ENCODE measurements around the gene RNF126.

RNF126 gene

DNA sequence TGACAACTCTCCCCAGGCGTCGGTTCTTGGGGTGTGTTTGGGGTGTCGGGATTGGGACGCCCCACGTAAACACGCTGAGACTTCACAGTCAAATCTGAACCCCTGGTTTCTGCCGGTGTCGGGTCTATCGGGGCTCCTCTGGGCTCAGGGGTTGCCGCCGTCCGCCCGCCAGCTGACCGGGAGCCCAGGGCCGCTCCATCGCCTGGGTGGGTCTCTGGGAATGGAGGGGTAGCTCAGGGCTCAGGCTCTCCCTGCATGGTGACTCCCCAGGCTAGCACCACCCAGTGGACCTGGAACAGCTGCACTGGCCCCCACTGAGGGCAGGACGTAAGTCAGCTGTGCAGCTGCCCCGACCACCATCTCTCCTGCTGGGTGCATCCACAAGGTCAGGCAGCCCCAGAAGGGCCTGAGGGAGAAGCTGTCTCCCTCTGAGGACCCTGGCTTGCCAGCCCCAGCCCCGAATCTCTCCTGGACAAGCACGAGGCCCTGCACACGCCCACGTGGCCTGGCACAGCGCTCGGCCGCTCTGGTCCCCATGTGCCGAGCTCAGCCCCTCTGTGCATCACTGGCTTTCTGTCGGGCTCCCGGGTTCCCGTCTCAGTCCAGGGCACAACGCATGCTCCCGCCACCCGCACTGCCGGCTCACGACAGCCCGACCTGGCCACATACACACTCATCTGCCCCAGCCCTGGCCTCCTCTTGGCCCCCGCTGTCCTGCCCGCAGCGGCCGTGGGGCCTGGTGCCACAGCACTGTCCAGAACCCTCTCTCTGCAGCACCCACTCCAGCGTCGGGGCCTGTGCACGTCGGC lies 6.1 kb downstream of the RNF126 start:
- TF ChIP-seq ZBTB7A (IDR thresholded peaks at IDR 0.05; ENCODE audit: low read depth) (no peak), RAD21 (IDR thresholded peaks at IDR 0.05; ENCODE audit: low read depth) (no peak), REST (IDR thresholded peaks at IDR 0.05; ENCODE audit: low read depth) (no peak)

DNA sequence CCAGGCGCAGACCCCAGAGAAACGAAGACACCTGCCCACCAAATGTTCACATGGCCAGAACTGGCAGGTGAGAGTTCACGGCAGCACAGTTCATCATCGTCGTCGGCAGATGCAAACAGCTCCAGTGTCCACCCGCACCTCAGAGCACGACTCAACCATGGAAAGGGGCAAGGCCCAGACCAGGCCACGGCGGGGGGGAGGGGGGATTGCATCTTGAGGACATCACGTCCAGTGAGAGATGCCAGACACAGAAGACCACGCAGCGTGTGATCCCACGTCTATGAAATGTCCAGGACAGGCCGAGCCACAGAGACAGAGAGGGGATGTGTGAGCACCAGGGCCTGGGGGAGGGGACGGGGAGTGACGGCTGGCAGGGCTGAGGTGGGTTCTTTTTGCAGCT lies 7.3 kb downstream of the RNF126 start:
- TF ChIP-seq CREB1 (IDR thresholded peaks at IDR 0.05; ENCODE audit: low read depth) = no peak
- no peak for TF ChIP-seq NFIC (IDR thresholded peaks at IDR 0.05)
- no peak for TF ChIP-seq CEBPB (IDR thresholded peaks at IDR 0.05)
- TF ChIP-seq MAX (IDR thresholded peaks at IDR 0.05) = no peak
- TF ChIP-seq ZBTB7A (IDR thresholded peaks at IDR 0.05; ENCODE audit: low read depth) = no peak
- no peak for TF ChIP-seq TCF12 (IDR thresholded peaks at IDR 0.05; ENCODE audit: low read depth)
- TF ChIP-seq TEAD4 (IDR thresholded peaks at IDR 0.05) = no peak
- TF ChIP-seq TAF1 (IDR thresholded peaks at IDR 0.05; ENCODE audit: low read depth) = no peak
- TF ChIP-seq FOXM1 (IDR thresholded peaks at IDR 0.05; ENCODE audit: borderline replicate concordance, low read depth) = no peak
- TF ChIP-seq USF1 (IDR thresholded peaks at IDR 0.05) = no peak
- TF ChIP-seq EP300 (IDR thresholded peaks at IDR 0.05; ENCODE audit: borderline replicate concordance) = no peak
- no peak for TF ChIP-seq REST (IDR thresholded peaks at IDR 0.05; ENCODE audit: low read depth)

GRCh38 chr19:653425-653824 lies 9.6 kb downstream of the RNF126 start:
- no peak for TF ChIP-seq MAX (IDR thresholded peaks at IDR 0.05)
- TF ChIP-seq FOXM1 (IDR thresholded peaks at IDR 0.05; ENCODE audit: borderline replicate concordance, low read depth) = no peak
- no peak for TF ChIP-seq TAF1 (IDR thresholded peaks at IDR 0.05; ENCODE audit: low read depth)
- no peak for TF ChIP-seq EGR1 (IDR thresholded peaks at IDR 0.05)
- no peak for TF ChIP-seq CREB1 (IDR thresholded peaks at IDR 0.05; ENCODE audit: low read depth)
- TF ChIP-seq RAD21 (IDR thresholded peaks at IDR 0.05; ENCODE audit: low read depth) = no peak
- TF ChIP-seq CEBPB (IDR thresholded peaks at IDR 0.05) = no peak
- no peak for TF ChIP-seq REST (IDR thresholded peaks at IDR 0.05; ENCODE audit: low read depth)
- no peak for TF ChIP-seq TCF12 (IDR thresholded peaks at IDR 0.05; ENCODE audit: low read depth)
- no peak for TF ChIP-seq TEAD4 (IDR thresholded peaks at IDR 0.05)
- no peak for TF ChIP-seq NFIC (IDR thresholded peaks at IDR 0.05)
- TF ChIP-seq YY1 (IDR thresholded peaks at IDR 0.05; ENCODE audit: low read depth) = no peak
- no peak for TF ChIP-seq EP300 (IDR thresholded peaks at IDR 0.05; ENCODE audit: borderline replicate concordance)
- TF ChIP-seq USF1 (IDR thresholded peaks at IDR 0.05) = no peak
- no peak for TF ChIP-seq ZBTB7A (IDR thresholded peaks at IDR 0.05; ENCODE audit: low read depth)

DNA sequence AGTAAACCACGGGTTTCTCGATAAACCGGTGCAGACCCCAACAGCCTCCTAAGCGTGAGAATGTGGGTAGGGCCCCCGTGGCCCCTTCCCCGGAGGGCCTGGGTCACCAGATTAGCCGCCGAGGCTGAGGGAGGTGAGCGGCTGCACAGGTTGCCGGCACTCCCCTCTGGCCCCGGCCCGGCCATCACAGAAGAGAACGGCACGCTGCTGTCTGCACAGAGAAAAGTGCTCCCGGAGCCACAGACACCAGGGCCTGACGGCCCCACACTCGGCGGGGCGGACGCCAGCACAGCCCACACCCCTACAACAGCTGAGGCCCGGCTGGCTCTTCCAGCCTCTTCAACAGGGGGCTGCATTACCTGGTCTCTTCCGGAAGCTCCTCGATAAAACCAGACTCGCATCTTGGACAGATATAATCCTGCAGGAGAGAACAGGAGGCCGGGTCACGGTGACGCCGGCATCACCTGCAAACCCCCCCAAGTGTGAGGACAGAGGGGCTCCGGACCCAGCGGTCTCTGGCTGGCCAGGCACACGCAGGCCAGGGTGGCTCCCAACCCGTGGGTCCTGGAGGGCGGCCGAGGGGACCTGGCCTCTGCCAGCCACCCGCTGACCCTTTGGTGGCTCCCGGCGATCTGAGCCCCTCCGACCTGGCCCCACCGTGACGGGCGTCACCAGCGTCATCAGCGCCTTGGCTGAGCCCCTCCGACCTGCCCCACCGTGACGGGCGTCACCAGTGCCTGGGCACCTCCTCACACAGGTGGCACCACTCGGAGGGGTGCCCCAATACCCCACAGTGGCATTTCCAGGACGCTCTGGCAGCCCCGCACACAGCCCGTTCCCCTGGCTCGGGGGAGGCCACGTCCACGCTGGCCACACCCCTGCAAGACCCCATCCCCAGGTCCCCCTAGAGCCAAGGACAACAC lies 10.3 kb downstream of the RNF126 start:
- TF ChIP-seq USF1 (IDR thresholded peaks at IDR 0.05) = no peak
- TF ChIP-seq REST (IDR thresholded peaks at IDR 0.05; ENCODE audit: low read depth) = no peak
- TF ChIP-seq MAX (IDR thresholded peaks at IDR 0.05) = no peak
- no peak for TF ChIP-seq YY1 (IDR thresholded peaks at IDR 0.05; ENCODE audit: low read depth)
- TF ChIP-seq TEAD4 (IDR thresholded peaks at IDR 0.05) = no peak
- TF ChIP-seq CEBPB (IDR thresholded peaks at IDR 0.05) = no peak
- TF ChIP-seq NFIC (IDR thresholded peaks at IDR 0.05) = no peak
- no peak for TF ChIP-seq EGR1 (IDR thresholded peaks at IDR 0.05)
- TF ChIP-seq TAF1 (IDR thresholded peaks at IDR 0.05; ENCODE audit: low read depth) = no peak
- TF ChIP-seq RAD21 (IDR thresholded peaks at IDR 0.05; ENCODE audit: low read depth) = no peak
- no peak for TF ChIP-seq FOXM1 (IDR thresholded peaks at IDR 0.05; ENCODE audit: borderline replicate concordance, low read depth)
- TF ChIP-seq TCF12 (IDR thresholded peaks at IDR 0.05; ENCODE audit: low read depth) = no peak

All from Ishikawa (cell line).